Fibroblast of peridontal ligament (primary cell): ENCODE results near the gene THY1.
A peak's percentile ranks its signal among the peaks of the same experiment; 100 is the strongest.
"Not testable (repeated sequence)": the region's sequence is repeated elsewhere in the genome, so short reads cannot be mapped to it uniquely, and the experiment has no call there.

Experiments used
- DNase-seq: peaks from one replicate; pipeline ENCODE4 v3.0.0-alpha.2; 2010; ENCODE audit errors: extremely low read depth

THY1 gene

GRCh38 chr11:119445850-119446249 is 22.9 kb upstream of the THY1 start:
- DNase-seq, result peak; percentile 87

- no peak for DNase-seq
These were observed 22.4 kb upstream of the THY1 start for GRCh38 chr11:119445379-119445778.

GRCh38 chr11:119441898-119442243 is 18.9 kb upstream of the THY1 start:
- no peak for DNase-seq

- peak; percentile 14 for DNase-seq
These were observed 15.6 kb upstream of the THY1 start for GRCh38 chr11:119438599-119438998.

GRCh38 chr11:119437521-119437920 is 14.5 kb upstream of the THY1 start:
- not testable (repeated sequence) for DNase-seq

GRCh38 chr11:119436711-119437110 is 13.7 kb upstream of the THY1 start:
- no peak for DNase-seq

GRCh38 chr11:119436093-119436492 is 13.1 kb upstream of the THY1 start:
- no peak for DNase-seq

- peak; percentile 16 for DNase-seq
These were observed 11.8 kb upstream of the THY1 start for GRCh38 chr11:119434591-119435330.

GRCh38 chr11:119433358-119433725 is 10.4 kb upstream of the THY1 start:
- peak; percentile 48 for DNase-seq

- DNase-seq, result peak; percentile 90
These were observed 9.7 kb upstream of the THY1 start for GRCh38 chr11:119432484-119433357.

GRCh38 chr11:119431523-119431922 is 8.6 kb upstream of the THY1 start:
- DNase-seq, result no peak

- no peak for DNase-seq
These were observed 4.3 kb upstream of the THY1 start for GRCh38 chr11:119427279-119427678.

GRCh38 chr11:119426142-119426541 is 3.2 kb upstream of the THY1 start:
- no peak for DNase-seq

GRCh38 chr11:119424775-119425174 is 1.8 kb upstream of the THY1 start:
- DNase-seq, result no peak

- DNase-seq, result no peak
These were observed 1.3 kb upstream of the THY1 start for GRCh38 chr11:119424276-119424675.

GRCh38 chr11:119423509-119424254 is 710 bp upstream of the THY1 start:
- DNase-seq, result no peak

- peak; percentile 31 for DNase-seq
These were observed 797 bp downstream of the THY1 start for GRCh38 chr11:119421941-119422808.

GRCh38 chr11:119421351-119421750 is 1.6 kb downstream of the THY1 start:
- DNase-seq, result peak; percentile 26

- DNase-seq, result no peak
These were observed 2.3 kb downstream of the THY1 start for GRCh38 chr11:119420631-119421030.

GRCh38 chr11:119419834-119420492 is 3.0 kb downstream of the THY1 start:
- DNase-seq, result no peak

- DNase-seq, result no peak
These were observed 3.7 kb downstream of the THY1 start for GRCh38 chr11:119419246-119419645.
